Measurements from ENCODE around the gene RAB41.
"Not testable (repeated sequence)": the region's sequence is repeated elsewhere in the genome, so short reads cannot be mapped to it uniquely, and the experiment has no call there.

Gene RAB41

GRCh38 chrX:70281951-70282350 is at the start of gene RAB41:
TSS of gene RAB41 (plus strand) at chrX:70282172. CDS start at chrX:70282218, 46 bp downstream.
- POLR2A ChIA-PET: interaction anchor here (0.6 kb wide), 1 partner anchor 139 kb away, joined by 9 read pairs; no protein-coding TSS in a partner anchor
- no peak for DNase-seq (ENCODE audit: extremely low spot score)
- CTCF ChIA-PET: no interaction called here
- no peak for TF ChIP-seq CTCF (IDR thresholded peaks at IDR 0.05; ENCODE audit: control extremely low read depth, extremely low read depth, low read depth, missing control alignments)

GRCh38 chrX:70234355-70234754 is 47.6 kb upstream of the RAB41 start, which contains the start of gene AWAT1:
TSS of gene AWAT1 (plus strand) at chrX:70234655. CDS start at chrX:70234696, 41 bp downstream.
- TF ChIP-seq CTCF (IDR thresholded peaks at IDR 0.05; ENCODE audit: control extremely low read depth, extremely low read depth, low read depth, missing control alignments): no peak
- DNase-seq (ENCODE audit: extremely low spot score): no peak
- POLR2A ChIA-PET: no interaction called here
- CTCF ChIA-PET: no interaction called here

GRCh38 chrX:70240751-70241150 is 41.2 kb upstream of the RAB41 start:
- CTCF ChIA-PET: no interaction called here
- DNase-seq (ENCODE audit: extremely low spot score): no peak
- POLR2A ChIA-PET: no interaction called here
- TF ChIP-seq CTCF (IDR thresholded peaks at IDR 0.05; ENCODE audit: control extremely low read depth, extremely low read depth, low read depth, missing control alignments): no peak

- no peak for DNase-seq (ENCODE audit: extremely low spot score)
- POLR2A ChIA-PET: no interaction called here
- no peak for TF ChIP-seq CTCF (IDR thresholded peaks at IDR 0.05; ENCODE audit: control extremely low read depth, extremely low read depth, low read depth, missing control alignments)
- CTCF ChIA-PET: no interaction called here
These were observed 40.5 kb upstream of the RAB41 start for GRCh38 chrX:70241501-70241900.

GRCh38 chrX:70243601-70244000 is 38.4 kb upstream of the RAB41 start:
- DNase-seq (ENCODE audit: extremely low spot score); POLR2A ChIA-PET; CTCF ChIA-PET: not testable (repeated sequence)

GRCh38 chrX:70244881-70245280 is 37.1 kb upstream of the RAB41 start:
- no peak for TF ChIP-seq CTCF (IDR thresholded peaks at IDR 0.05; ENCODE audit: control extremely low read depth, extremely low read depth, low read depth, missing control alignments)
- CTCF ChIA-PET: no interaction called here
- POLR2A ChIA-PET: no interaction called here
- DNase-seq (ENCODE audit: extremely low spot score): no peak

- ChIA-PET CTCF (no interaction called here), POLR2A (no interaction called here)
- no peak for TF ChIP-seq CTCF (IDR thresholded peaks at IDR 0.05; ENCODE audit: control extremely low read depth, extremely low read depth, low read depth, missing control alignments)
- no peak for DNase-seq (ENCODE audit: extremely low spot score)
These were observed 34.7 kb upstream of the RAB41 start for GRCh38 chrX:70247252-70247651.
